H1 (cell line): Measurements from ENCODE around the gene STK36. TPM values are rescaled to one million over a fixed set of nuclear protein-coding genes. Genes with fewer than 3 reads are reported as not detected.

Experiments used
- CTCF ChIA-PET: fragments of 300-600 bp; sonication (Branson Sonifier 250); formaldehyde crosslinking; loops from one replicate; lab custom pipeline; 2021; ENCODE audit not compliant: partially characterized antibody; lab: Charles Lee
- POLR2A ChIA-PET: fragments of 300-600 bp; sonication (Branson Sonifier 250); formaldehyde crosslinking; loops from one replicate; lab custom pipeline; 2021; ENCODE audit warnings: inconsistent platforms; ENCODE audit not compliant: partially characterized antibody; lab: Charles Lee
- DNase-seq, 2 experiments: peaks; one replicate each; pipeline versions ENCODE4 v3.0.0 to v3.0.0-alpha.2; 2010 to 2022; ENCODE audit warnings: low spot score in 2 of 2, low read depth in 1 of 2, mixed read lengths in 1 of 2
- FAIRE-seq: peaks from 2 replicates; lab custom pipeline; 2011; peaks lifted over from hg19 to GRCh38; lab: Jason Lieb, UNC
- H2AFZ ChIP-seq: 2 replicates; pipeline ENCODE4 v1.8.1; 2012; ENCODE audit warnings: low read length, inconsistent platforms
- H2AK5ac ChIP-seq: 2 replicates; pipeline ENCODE4 v1.6.1; 2013; ENCODE audit warnings: low read depth, low read length
- H2BK120ac ChIP-seq: replicated peaks from 2 replicates; pipeline ENCODE3; 2013; ENCODE audit warnings: low read depth, low read length, inconsistent platforms
- H2BK12ac ChIP-seq: 2 replicates; pipeline ENCODE4 v1.6.1; 2013; ENCODE audit warnings: low read depth, low read length
- H2BK15ac ChIP-seq: 2 replicates; pipeline ENCODE4 v1.6.1; 2013; ENCODE audit warnings: low read length
- H2BK20ac ChIP-seq: 2 replicates; pipeline ENCODE4 v1.6.1; 2013; ENCODE audit warnings: low read length
- H2BK5ac ChIP-seq: 2 replicates; pipeline ENCODE4 v1.6.1; 2013; ENCODE audit warnings: low read depth, low read length
- H3K14ac ChIP-seq: 2 replicates; pipeline ENCODE4 v1.6.1; 2013; ENCODE audit warnings: inconsistent platforms; ENCODE audit not compliant: insufficient read length
- H3K18ac ChIP-seq: 2 replicates; pipeline ENCODE4 v1.6.1; 2013; ENCODE audit warnings: low read length; ENCODE audit errors: extremely low read depth
- H3K23ac ChIP-seq: 2 replicates; pipeline ENCODE4 v1.6.1; 2013; ENCODE audit warnings: inconsistent platforms; ENCODE audit not compliant: insufficient read length
- H3K23me2 ChIP-seq: 2 replicates; pipeline ENCODE4 v1.6.1; 2013; ENCODE audit warnings: low read depth, low read length
- H3K27ac ChIP-seq: 2 replicates; pipeline ENCODE4 v1.6.1; 2011; ENCODE audit warnings: low read depth, low read length, inconsistent platforms
- H3K27me3 ChIP-seq, 4 experiments: replicated peaks in 1 of 4; 1 replicate in 1 of 4; 2 replicates in 3 of 4; pipeline versions ENCODE4 v1.6.1 to v1.8.1; 2011 to 2013; ENCODE audit warnings: low read length in 3 of 4, mild to moderate bottlenecking in 3 of 4, inconsistent platforms in 2 of 4, mixed read lengths in 2 of 4, moderate library complexity in 1 of 4; ENCODE audit not compliant: control insufficient read depth in 3 of 4, insufficient read depth in 3 of 4; ENCODE audit errors: extremely low read depth in 1 of 4
- H3K36me3 ChIP-seq, 4 experiments: 2 replicates each; pipeline versions ENCODE4 v1.6.1 to v1.8.1; 2011 to 2013; ENCODE audit warnings: mild to moderate bottlenecking in 4 of 4, low read length in 3 of 4, moderate library complexity in 2 of 4, control low read depth in 1 of 4, inconsistent platforms in 1 of 4; ENCODE audit not compliant: insufficient read depth in 4 of 4, control insufficient read depth in 2 of 4
- H3K4ac ChIP-seq: replicated peaks from 2 replicates; pipeline ENCODE3; 2013; ENCODE audit warnings: low read length, low read depth, mixed read lengths, inconsistent platforms; ENCODE audit not compliant: insufficient read length
- H3K4me1 ChIP-seq, 4 experiments: replicated peaks in 1 of 4; 1 replicate in 1 of 4; 2 replicates in 3 of 4; pipeline versions ENCODE4 v1.6.1 to v1.8.1; 2011 to 2013; ENCODE audit warnings: low read length in 3 of 4, inconsistent platforms in 2 of 4, mixed read lengths in 1 of 4; ENCODE audit not compliant: insufficient read depth in 4 of 4, control insufficient read depth in 3 of 4
- H3K4me2 ChIP-seq, 2 experiments: 2 replicates each; pipeline versions ENCODE4 v1.6.1 to v1.8.1; 2011 to 2013; ENCODE audit warnings: low read depth in 2 of 2, low read length in 2 of 2, control low read depth in 1 of 2, inconsistent platforms in 1 of 2, mild to moderate bottlenecking in 1 of 2; ENCODE audit not compliant: insufficient read depth in 1 of 2
- H3K4me3 ChIP-seq, 4 experiments: fragments of 200-600, 300-600 bp in 1 of 4; sonication (generic), shearing (Covaris generic), sonication (Bioruptor Twin) in 1 of 4; 2 replicates each; pipeline versions ENCODE4 v1.5.1 to v1.8.1; 2011 to 2016; ENCODE audit warnings: low read length in 4 of 4, low read depth in 3 of 4, control low read depth in 2 of 4, inconsistent platforms in 2 of 4, mild to moderate bottlenecking in 2 of 4, mixed read lengths in 1 of 4, moderate library complexity in 1 of 4; ENCODE audit not compliant: insufficient read depth in 2 of 4; ENCODE audit errors: extremely low read depth in 1 of 4
- H3K56ac ChIP-seq: replicated peaks from 2 replicates; pipeline ENCODE3; 2013; ENCODE audit warnings: low read depth, mild to moderate bottlenecking, mixed read lengths, low read length, inconsistent platforms; ENCODE audit not compliant: insufficient read length
- H3K79me1 ChIP-seq: 2 replicates; pipeline ENCODE4 v1.6.1; 2013; ENCODE audit warnings: low read depth, low read length, control low read depth
- H3K79me2 ChIP-seq, 2 experiments: 2 replicates each; pipeline versions ENCODE4 v1.6.1 to v1.8.1; 2012 to 2013; ENCODE audit warnings: low read length in 2 of 2, mild to moderate bottlenecking in 2 of 2, inconsistent platforms in 1 of 2; ENCODE audit not compliant: insufficient read depth in 2 of 2, control insufficient read depth in 1 of 2
- H3K9ac ChIP-seq, 4 experiments: replicated peaks in 1 of 4; 1 replicate in 1 of 4; 2 replicates in 3 of 4; pipeline versions ENCODE4 v1.6.1 to v1.8.1; 2011 to 2013; ENCODE audit warnings: low read depth in 3 of 4, low read length in 3 of 4, control low read depth in 2 of 4, mild to moderate bottlenecking in 2 of 4, moderate library complexity in 2 of 4, inconsistent platforms in 1 of 4; ENCODE audit errors: extremely low read depth in 1 of 4
- H3K9me3 ChIP-seq, 2 experiments: 2 replicates each; pipeline versions ENCODE4 v1.6.1 to v1.8.1; 2012 to 2013; ENCODE audit warnings: mild to moderate bottlenecking in 2 of 2, moderate library complexity in 2 of 2, control low read depth in 1 of 2, inconsistent platforms in 1 of 2, low read depth in 1 of 2, low read length in 1 of 2, mixed read lengths in 1 of 2; ENCODE audit not compliant: insufficient read depth in 2 of 2
- H4K20me1 ChIP-seq, 2 experiments: replicated peaks in 1 of 2; 2 replicates each; pipeline versions ENCODE3 to v1.8.1; 2011 to 2013; ENCODE audit warnings: inconsistent platforms in 2 of 2, low read length in 2 of 2, mild to moderate bottlenecking in 1 of 2; ENCODE audit not compliant: insufficient read depth in 2 of 2, control insufficient read depth in 1 of 2
- H4K5ac ChIP-seq: 2 replicates; pipeline ENCODE4 v1.6.1; 2013; ENCODE audit warnings: low read length, low read depth, mixed read lengths, inconsistent platforms; ENCODE audit not compliant: insufficient read length
- H4K8ac ChIP-seq: 2 replicates; pipeline ENCODE4 v1.8.0; 2013; ENCODE audit warnings: mild to moderate bottlenecking, moderate library complexity, low read length, inconsistent platforms; ENCODE audit not compliant: insufficient read depth; ENCODE audit errors: extremely low read depth
- H4K91ac ChIP-seq: replicated peaks from 2 replicates; pipeline ENCODE3; 2013; ENCODE audit warnings: low read length, mixed read lengths, inconsistent platforms; ENCODE audit not compliant: insufficient read length
- GTF2F1 ChIP-seq: IDR thresholded peaks from 2 replicates; pipeline ENCODE4 v1.6.1; 2012; ENCODE audit warnings: low read depth, low read length, improper control_type of control experiment, borderline replicate concordance
- HDAC2 ChIP-seq, 2 experiments: fragments of 300-600 bp in 1 of 2; sonication (generic) in 1 of 2; IDR thresholded peaks; 2 replicates each; pipeline ENCODE4 v1.6.1; 2011 to 2012; ENCODE audit warnings: low read depth in 2 of 2, low read length in 2 of 2, mild to moderate bottlenecking in 2 of 2, moderate library complexity in 2 of 2, borderline replicate concordance in 1 of 2, inconsistent platforms in 1 of 2
- NANOG ChIP-seq: IDR thresholded peaks from 2 replicates; pipeline ENCODE4 v1.6.1; 2011; ENCODE audit warnings: low read length, low read depth, mild to moderate bottlenecking, inconsistent platforms; ENCODE audit not compliant: insufficient read depth, poor library complexity, severe bottlenecking
- RXRA ChIP-seq: IDR thresholded peaks from 2 replicates; pipeline ENCODE4 v1.6.1; 2011; ENCODE audit warnings: low read depth, mild to moderate bottlenecking, low read length, moderate library complexity; ENCODE audit not compliant: insufficient read depth
- SAP30 ChIP-seq: fragments of 300-600 bp; sonication (generic); IDR thresholded peaks from 2 replicates; pipeline ENCODE4 v1.7.1; 2012; ENCODE audit warnings: low read length, moderate library complexity, mild to moderate bottlenecking, inconsistent platforms; ENCODE audit not compliant: insufficient read depth, insufficient replicate concordance
- SIN3A ChIP-seq, 2 experiments: IDR thresholded peaks in 1 of 2; conservative IDR thresholded peaks in 1 of 2; 2 replicates each; pipeline ENCODE4 v1.6.1; 2011 to 2012; ENCODE audit warnings: low read length in 2 of 2, improper control_type of control experiment in 1 of 2, low read depth in 1 of 2, mild to moderate bottlenecking in 1 of 2
- SP2 ChIP-seq: IDR thresholded peaks from 2 replicates; pipeline ENCODE4 v1.6.1; 2012; ENCODE audit warnings: mild to moderate bottlenecking, low read length, inconsistent platforms
- TBP ChIP-seq: IDR thresholded peaks from 2 replicates; pipeline ENCODE4 v1.6.1; 2011; ENCODE audit warnings: low read depth, low read length, improper control_type of control experiment
- TEAD4 ChIP-seq: IDR thresholded peaks from 2 replicates; pipeline ENCODE4 v1.6.1; 2012; ENCODE audit warnings: low read depth, low read length, inconsistent platforms, mixed read lengths
- WGBS, 2 experiments: shearing (Covaris generic) in 1 of 2; methylation state at CpG; one replicate each; pipeline versions ENCODE4 v1.1.6 to v1.1.7; 2013 to 2015; ENCODE audit warnings: low lambda C conversion rate in 2 of 2, mixed read lengths in 2 of 2, inconsistent platforms in 1 of 2, low coverage in 1 of 2, missing lambda C conversion rate in 1 of 2; ENCODE audit not compliant: insufficient replicate concordance in 2 of 2, insufficient coverage in 1 of 2, insufficient read length in 1 of 2; ENCODE audit errors: extremely low coverage in 1 of 2, missing lambda C conversion rate in 1 of 2; 5-methylcytosine and 5-hydroxymethylcytosine counted together
- polyA plus RNA-seq, 7 experiments: library from polyadenylated mRNA; depleted of rRNA in 3 of 7; stranded (reverse) in 5 of 7; unstranded in 2 of 7; fragments of >200 nt in 5 of 7; fragments of 200-250 nt in 2 of 7; gene quantifications; 1 replicate in 5 of 7; 2 replicates in 1 of 7; 4 replicates in 1 of 7; pipeline versions ENCODE4 v1.2.1 to v1.2.3, GENCODE V29; 2011 to 2013; ENCODE audit warnings: missing spikeins in 2 of 7, mixed read lengths in 2 of 7
- total RNA-seq: library from RNA; stranded (reverse); fragmentation: NEBNext Ultra II Directional; extraction: Animal tissue kit (Norgen Biotek cat#: 25700); gene quantifications from 2 replicates; pipeline ENCODE4 v1.2.1, GENCODE V29; 2021
- TF ChIP-seq, protein P1 (sequence below), 3 experiments: IDR thresholded peaks; 1 replicate in 2 of 3; 2 replicates in 1 of 3; pipeline versions ENCODE4 v1.5.1 to v1.6.1; 2011; ENCODE audit warnings: low read length in 3 of 3, mild to moderate bottlenecking in 3 of 3, inconsistent platforms in 2 of 3, low read depth in 1 of 3, moderate library complexity in 1 of 3; ENCODE audit not compliant: insufficient read depth in 1 of 3; ENCODE audit errors: control extremely low read depth in 1 of 3

Gene STK36
- total and polyA plus RNA-seq, 2 of the 8 experiments (the other 6 are each of a cell fraction or from before 2014, with no cell fraction given): 41.4 to 57.6 TPM

- WGBS, 2 experiments: 94% methylated on average over 2 of the region's 2 CpGs; no CpG with 5 or more reads in 1 of the 2 experiments
- no peak for FAIRE-seq
- H3K36me3 ChIP-seq: peaks cover 21 to 50% (median 29%) of the 10 kb centered on the region in 4 experiments
- no peak for TF ChIP-seq SP2
- no peak for TF ChIP-seq TEAD4
- no peak for TF ChIP-seq RXRA
- no peak for TF ChIP-seq NANOG
- TF ChIP-seq SIN3A (conservative IDR thresholded peaks at IDR 0.05 in 1 of 2, IDR thresholded peaks at IDR 0.05 in 1 of 2; ENCODE audit: low read depth in 1 of 2, low read length in 2 of 2): no peak
- TF ChIP-seq GTF2F1: no peak
- TF ChIP-seq, protein P1, sequence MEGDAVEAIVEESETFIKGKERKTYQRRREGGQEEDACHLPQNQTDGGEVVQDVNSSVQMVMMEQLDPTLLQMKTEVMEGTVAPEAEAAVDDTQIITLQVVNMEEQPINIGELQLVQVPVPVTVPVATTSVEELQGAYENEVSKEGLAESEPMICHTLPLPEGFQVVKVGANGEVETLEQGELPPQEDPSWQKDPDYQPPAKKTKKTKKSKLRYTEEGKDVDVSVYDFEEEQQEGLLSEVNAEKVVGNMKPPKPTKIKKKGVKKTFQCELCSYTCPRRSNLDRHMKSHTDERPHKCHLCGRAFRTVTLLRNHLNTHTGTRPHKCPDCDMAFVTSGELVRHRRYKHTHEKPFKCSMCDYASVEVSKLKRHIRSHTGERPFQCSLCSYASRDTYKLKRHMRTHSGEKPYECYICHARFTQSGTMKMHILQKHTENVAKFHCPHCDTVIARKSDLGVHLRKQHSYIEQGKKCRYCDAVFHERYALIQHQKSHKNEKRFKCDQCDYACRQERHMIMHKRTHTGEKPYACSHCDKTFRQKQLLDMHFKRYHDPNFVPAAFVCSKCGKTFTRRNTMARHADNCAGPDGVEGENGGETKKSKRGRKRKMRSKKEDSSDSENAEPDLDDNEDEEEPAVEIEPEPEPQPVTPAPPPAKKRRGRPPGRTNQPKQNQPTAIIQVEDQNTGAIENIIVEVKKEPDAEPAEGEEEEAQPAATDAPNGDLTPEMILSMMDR (IDR thresholded peaks at IDR 0.05; ENCODE audit: control extremely low read depth in 1 of 3, insufficient read depth in 1 of 3, low read depth in 1 of 3, low read length in 3 of 3): no peak
- no peak for TF ChIP-seq SAP30
- TF ChIP-seq TBP: no peak
- no peak for TF ChIP-seq HDAC2 (IDR thresholded peaks at IDR 0.05; ENCODE audit: borderline replicate concordance in 1 of 2, low read depth in 2 of 2, low read length in 2 of 2)
Measured at GRCh38 chr2:218655751-218656150, 16.1 kb upstream of the STK36 start.

More at GRCh38 chr2:218655751-218656150, 16.1 kb upstream of the STK36 start:
- Histone ChIP-seq H3K23ac (no peak overlapping the region), H3K79me2 (peaks cover 0 to 7% of the 10 kb centered on the region in 2 experiments; a peak in 1 of 4 replicates), H2BK20ac (no peak overlapping the region), H2AFZ (no peak overlapping the region), H3K4me2 (no peak overlapping the region), H3K18ac (no peak overlapping the region), H2BK12ac (no peak overlapping the region), H4K5ac (no peak overlapping the region), H2AK5ac (no peak overlapping the region), H3K23me2 (peaks cover 10% of the 10 kb centered on the region; the same call in 1 of the 2 replicates), H3K9ac (no peak overlapping the region; a peak in 1 of 7 replicates), H3K27me3 (no peaks in the 10 kb centered on the region), H2BK5ac (no peak overlapping the region), H4K91ac (no peak overlapping the region), H3K27ac (no peak overlapping the region), H3K14ac (no peak overlapping the region), H3K4me1 (peaks cover 0 to 5% (median under 1%) of the 10 kb centered on the region in 4 experiments; a peak in 2 of 7 replicates), H4K8ac (no peak overlapping the region), H3K4me3 (no peak overlapping the region), H2BK15ac (no peak overlapping the region), H3K9me3 (no peaks in the 10 kb centered on the region), H3K56ac (no peak overlapping the region), H3K79me1 (0 out of 2 replicates have a peak, but pooled peaks cover 3% of the 10 kb centered on the region), H4K20me1 (peaks cover 0 to 6% of the 10 kb centered on the region in 2 experiments), H3K4ac (no peak overlapping the region), H2BK120ac (no peak overlapping the region)
- DNase-seq: no peak
- CTCF ChIA-PET: interaction anchor here (2.3 kb wide), 1 partner anchor 32 kb away, joined by 5 read pairs; no protein-coding TSS in a partner anchor
- POLR2A ChIA-PET: interaction anchor here (1.1 to 1.6 kb wide), 4 partner anchors 12 to 90 kb away, joined by 3 to 5 read pairs (median 3); partner anchors contain the start of gene USP37
